Astrocyte of the cerebellum (primary cell): ENCODE measurements around the gene NDUFA11.

Source experiments
- DNase-seq: peaks from one replicate; pipeline ENCODE4 v3.0.0-alpha.2; 2011; ENCODE audit warnings: low read depth
- H3K4me3 ChIP-seq: 2 replicates; pipeline ENCODE4 v1.5.1; 2011; ENCODE audit warnings: mild to moderate bottlenecking, low read depth, low read length, moderate library complexity
- in situ Hi-C: cut with HindIII; loops from 2 replicates; pipeline ENCODE4 v1.10.0; 2017; ENCODE audit warnings: low sequenced_read_pairs
- TF ChIP-seq, protein P1 (sequence below): IDR thresholded peaks from 2 replicates; pipeline ENCODE4 v1.5.1; 2012; ENCODE audit warnings: low read length, low read depth, moderate library complexity, mild to moderate bottlenecking; ENCODE audit errors: missing control alignments

The NDUFA11 gene

GRCh38 chr19:5948752-5949564 is 45.4 kb upstream of the NDUFA11 start:
- TF ChIP-seq, protein P1, sequence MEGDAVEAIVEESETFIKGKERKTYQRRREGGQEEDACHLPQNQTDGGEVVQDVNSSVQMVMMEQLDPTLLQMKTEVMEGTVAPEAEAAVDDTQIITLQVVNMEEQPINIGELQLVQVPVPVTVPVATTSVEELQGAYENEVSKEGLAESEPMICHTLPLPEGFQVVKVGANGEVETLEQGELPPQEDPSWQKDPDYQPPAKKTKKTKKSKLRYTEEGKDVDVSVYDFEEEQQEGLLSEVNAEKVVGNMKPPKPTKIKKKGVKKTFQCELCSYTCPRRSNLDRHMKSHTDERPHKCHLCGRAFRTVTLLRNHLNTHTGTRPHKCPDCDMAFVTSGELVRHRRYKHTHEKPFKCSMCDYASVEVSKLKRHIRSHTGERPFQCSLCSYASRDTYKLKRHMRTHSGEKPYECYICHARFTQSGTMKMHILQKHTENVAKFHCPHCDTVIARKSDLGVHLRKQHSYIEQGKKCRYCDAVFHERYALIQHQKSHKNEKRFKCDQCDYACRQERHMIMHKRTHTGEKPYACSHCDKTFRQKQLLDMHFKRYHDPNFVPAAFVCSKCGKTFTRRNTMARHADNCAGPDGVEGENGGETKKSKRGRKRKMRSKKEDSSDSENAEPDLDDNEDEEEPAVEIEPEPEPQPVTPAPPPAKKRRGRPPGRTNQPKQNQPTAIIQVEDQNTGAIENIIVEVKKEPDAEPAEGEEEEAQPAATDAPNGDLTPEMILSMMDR, result no peak
- in situ Hi-C loops, result no loop called here
- no peak overlapping the region for H3K4me3 ChIP-seq
- DNase-seq, result no peak

- in situ Hi-C loops, result no loop called here
- no peak for DNase-seq
- TF ChIP-seq, protein P1, result no peak
- H3K4me3 ChIP-seq, result no peak overlapping the region
These were observed 43.8 kb upstream of the NDUFA11 start for GRCh38 chr19:5947435-5947834.

GRCh38 chr19:5943623-5944022 is 40.0 kb upstream of the NDUFA11 start:
- DNase-seq, result no peak
- no peak overlapping the region for H3K4me3 ChIP-seq
- TF ChIP-seq, protein P1, result no peak
- in situ Hi-C loops, result no loop called here

DNA sequence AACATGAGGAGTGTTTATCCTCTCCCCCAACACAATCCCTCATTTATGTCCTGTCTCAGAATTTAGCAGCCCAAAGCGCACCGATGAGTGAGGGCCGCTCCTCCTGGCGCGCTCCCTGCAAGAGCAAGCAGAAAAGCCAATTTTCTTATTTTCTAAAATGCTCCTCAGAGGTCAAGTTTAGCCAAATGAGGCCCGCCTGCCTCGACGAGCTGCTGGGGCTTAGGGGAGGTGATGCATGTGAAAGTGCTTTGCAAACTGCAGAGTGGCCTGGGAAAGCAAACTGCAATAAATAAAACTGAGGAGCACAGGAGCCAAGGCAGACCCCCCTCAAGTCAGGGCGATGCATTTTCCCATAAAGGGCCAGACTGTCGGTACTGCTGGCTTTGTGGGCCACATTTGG is 39.5 kb upstream of the NDUFA11 start:
- TF ChIP-seq, protein P1, result no peak
- H3K4me3 ChIP-seq, result no peak overlapping the region
- in situ Hi-C loops, result no loop called here
- no peak for DNase-seq

- in situ Hi-C loops, result no loop called here
- H3K4me3 ChIP-seq, result no peak overlapping the region
- no peak for DNase-seq
- TF ChIP-seq, protein P1, result no peak
These were observed 38.1 kb upstream of the NDUFA11 start for GRCh38 chr19:5941673-5942072.

- in situ Hi-C loops, result no loop called here
- TF ChIP-seq, protein P1, result no peak
- no peak overlapping the region for H3K4me3 ChIP-seq
- DNase-seq, result no peak
These were observed 36.9 kb upstream of the NDUFA11 start for GRCh38 chr19:5940260-5941208.
